ENCODE results near the gene SLC6A18.

DNA sequence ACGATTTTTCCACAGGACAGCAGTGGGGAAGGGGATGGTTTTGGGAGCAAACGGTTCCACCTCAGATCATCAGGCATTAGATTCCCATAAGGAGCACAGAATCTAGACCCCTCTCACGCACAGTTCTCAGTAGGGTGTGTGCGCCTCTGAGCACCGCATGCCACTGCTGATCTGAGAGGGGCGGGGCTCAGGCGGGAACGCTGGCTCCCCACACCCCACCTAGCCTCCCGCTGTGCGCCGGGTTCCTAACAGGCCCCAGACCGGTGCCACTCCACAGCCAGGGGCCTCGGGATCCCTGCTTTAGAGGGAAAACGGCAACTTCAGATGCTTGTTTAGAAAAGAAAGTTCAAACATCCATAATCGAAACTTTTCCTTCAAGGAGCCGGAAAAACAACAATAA, 49.3 kb downstream of the SLC6A18 start:
- no peak for TF ChIP-seq POLR2A (IDR thresholded peaks at IDR 0.05; ENCODE audit: low read depth, low read length)
- TF ChIP-seq TAF1 (IDR thresholded peaks at IDR 0.05; ENCODE audit: borderline replicate concordance, low read depth, low read length) = no peak
- TF ChIP-seq POLR2AphosphoS5 (IDR thresholded peaks at IDR 0.05; ENCODE audit: low read depth, low read length) = no peak

Measured in GM12892 (cell line).